Fibroblast of skin of scalp (primary cell): ENCODE data around the gene ITPRIPL1.

ENCODE experiments used
- DNase-seq: peaks from one replicate; pipeline ENCODE4 v3.0.0-alpha.2; 2013

The ITPRIPL1 gene

GRCh38 chr2:96359866-96360265 is 34.7 kb downstream of the ITPRIPL1 start:
- DNase-seq = no peak

- DNase-seq = no peak
Measured at GRCh38 chr2:96361751-96362150, 36.6 kb downstream of the ITPRIPL1 start.

GRCh38 chr2:96369186-96369585 is 44.1 kb downstream of the ITPRIPL1 start:
- DNase-seq = no peak

- no peak for DNase-seq
Measured at GRCh38 chr2:96374211-96374951, 49.3 kb downstream of the ITPRIPL1 start.
